HTERT RPE-1 (cell line): ENCODE measurements around the gene MEN1.
"Not testable (repeated sequence)": the region's sequence is repeated elsewhere in the genome, so short reads cannot be mapped to it uniquely, and the experiment has no call there.

Experiments
- in situ Hi-C: fragments of 300-500 bp; cut with MboI; formaldehyde crosslinking; loops from 4 replicates; pipeline ENCODE4 v1.14.3; 2020; ENCODE audit warnings: low sequenced_read_pairs

Gene MEN1

DNA sequence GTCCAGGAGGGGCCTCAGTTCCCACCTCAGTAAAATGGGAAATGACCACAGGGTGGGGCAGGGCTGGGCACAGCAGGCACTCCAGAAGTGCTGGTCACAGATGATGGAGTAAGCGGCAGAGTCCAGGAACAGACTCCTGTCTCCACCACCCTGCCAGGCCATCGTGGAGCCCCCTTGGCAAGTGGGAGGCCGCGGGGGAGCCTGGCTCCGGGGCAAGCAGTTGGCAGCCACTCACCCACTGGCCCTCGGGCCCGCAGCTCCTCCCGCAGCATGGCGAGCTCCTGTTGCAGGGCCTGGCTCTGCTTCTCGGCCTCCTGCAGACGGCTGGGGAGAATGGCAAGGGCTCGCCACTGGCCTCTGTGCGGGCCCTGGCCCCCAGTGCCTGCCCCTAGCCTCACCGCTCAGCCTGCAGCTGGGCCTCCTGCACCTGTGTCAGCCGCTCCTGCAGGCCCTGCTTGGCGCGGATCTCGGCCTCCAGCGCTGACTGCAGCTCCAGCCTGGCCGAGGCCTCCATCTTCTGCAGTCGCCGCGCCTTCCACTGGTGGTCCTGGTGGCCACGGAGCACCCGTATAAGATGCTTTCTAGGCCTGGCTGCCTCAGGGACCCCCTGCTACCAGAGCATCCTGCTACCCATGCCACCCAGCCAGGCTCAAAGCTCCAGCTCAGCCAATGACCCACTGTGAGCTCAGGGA lies 23.8 kb upstream of the MEN1 start:
- in situ Hi-C loops, result no loop called here

DNA sequence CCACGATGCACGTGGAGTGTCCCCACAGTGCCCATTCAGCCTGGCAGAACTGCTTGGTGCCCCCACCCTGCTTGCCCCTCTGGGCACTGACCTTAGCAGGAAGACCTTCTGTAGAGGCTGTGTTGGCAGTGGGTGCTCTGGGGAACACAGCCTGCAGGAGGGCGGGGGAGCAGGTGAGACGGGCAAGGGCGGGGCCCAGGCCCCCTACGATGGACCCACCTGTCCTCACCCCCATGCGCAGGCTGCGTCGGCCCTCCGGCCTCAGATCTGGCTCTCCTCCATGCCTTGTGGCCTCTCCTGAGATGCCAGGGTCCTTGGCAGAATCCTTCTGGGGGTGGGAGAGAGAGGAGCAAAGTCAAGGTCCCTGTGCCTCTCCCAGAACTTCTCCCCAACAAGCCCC lies 23.2 kb upstream of the MEN1 start:
- in situ Hi-C loops, result no loop called here

DNA sequence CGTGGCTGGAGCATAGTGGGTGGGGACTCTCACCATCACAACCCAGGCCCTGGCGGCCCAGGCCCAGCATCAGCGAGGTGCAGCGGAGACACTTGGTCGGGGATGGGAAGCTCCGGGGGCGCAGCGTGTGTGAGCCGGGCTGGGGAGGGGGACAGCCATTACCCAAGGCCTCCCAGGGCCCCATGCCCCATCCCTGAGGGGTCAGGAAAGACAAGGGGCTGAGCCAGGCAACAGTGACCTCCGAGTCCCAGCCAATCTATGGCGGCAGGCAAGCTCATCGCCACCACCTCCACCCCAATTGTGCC lies 22.8 kb upstream of the MEN1 start:
- in situ Hi-C loops, result no loop called here

DNA sequence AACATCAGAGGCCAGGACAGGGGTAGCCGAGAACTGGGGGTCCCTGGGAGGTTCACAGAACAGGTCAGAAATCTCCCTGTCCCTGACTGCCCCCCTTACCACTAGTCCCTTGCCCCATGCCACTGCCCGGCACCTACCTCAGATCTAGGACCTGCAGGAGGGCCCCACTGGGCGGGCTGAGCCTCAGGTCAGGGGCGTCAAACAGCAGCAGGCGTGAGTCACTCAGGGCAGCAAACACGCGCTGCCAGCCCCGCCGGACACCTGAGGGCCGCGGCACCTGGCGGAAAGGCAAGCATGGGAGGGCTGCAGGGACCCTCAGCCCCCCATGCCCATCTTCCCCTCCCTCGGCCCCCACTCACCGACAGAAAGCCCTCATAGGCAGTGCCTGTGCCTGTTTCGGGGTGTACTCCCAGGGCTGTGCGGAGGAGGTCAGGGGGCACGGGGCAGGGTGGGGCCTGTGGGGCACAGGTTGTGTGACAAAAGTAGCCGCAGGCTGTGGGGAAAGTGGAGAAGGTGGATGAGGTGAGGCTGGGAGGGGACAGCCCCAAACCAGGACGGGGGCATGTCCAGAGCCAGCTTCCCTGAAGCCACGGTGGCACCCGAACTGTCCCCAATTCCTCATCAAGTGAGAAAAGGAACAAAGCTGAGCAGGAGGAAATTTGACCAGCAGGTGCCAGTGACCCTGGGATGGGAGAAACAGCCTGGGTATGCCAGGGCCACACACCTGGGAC lies 22.3 kb upstream of the MEN1 start:
- in situ Hi-C loops, result no loop called here

DNA sequence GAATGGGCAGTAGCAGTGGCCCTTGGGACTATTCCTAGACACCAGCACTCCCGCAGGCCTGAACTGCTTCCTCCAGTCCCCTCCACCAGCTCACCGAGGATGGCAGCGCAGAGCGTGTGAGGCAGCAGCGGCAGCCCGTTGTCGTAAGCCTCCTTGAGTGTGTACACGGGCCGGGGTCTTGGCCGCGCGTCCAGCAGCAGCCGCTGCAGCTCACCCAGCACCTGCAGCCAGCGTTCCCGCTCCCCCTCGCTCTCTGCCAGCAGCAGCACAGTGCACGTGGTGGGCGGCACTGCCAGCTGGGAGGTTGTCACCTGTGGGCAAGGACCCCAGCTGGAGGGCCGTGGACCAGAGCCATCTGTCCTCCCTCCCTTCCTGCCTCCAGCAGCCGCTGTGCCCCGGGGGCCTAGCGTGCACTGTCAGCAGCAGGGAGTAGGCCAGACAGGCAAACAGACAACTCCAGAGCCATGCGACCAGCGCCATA lies 21.1 kb upstream of the MEN1 start:
- in situ Hi-C loops, result no loop called here

DNA sequence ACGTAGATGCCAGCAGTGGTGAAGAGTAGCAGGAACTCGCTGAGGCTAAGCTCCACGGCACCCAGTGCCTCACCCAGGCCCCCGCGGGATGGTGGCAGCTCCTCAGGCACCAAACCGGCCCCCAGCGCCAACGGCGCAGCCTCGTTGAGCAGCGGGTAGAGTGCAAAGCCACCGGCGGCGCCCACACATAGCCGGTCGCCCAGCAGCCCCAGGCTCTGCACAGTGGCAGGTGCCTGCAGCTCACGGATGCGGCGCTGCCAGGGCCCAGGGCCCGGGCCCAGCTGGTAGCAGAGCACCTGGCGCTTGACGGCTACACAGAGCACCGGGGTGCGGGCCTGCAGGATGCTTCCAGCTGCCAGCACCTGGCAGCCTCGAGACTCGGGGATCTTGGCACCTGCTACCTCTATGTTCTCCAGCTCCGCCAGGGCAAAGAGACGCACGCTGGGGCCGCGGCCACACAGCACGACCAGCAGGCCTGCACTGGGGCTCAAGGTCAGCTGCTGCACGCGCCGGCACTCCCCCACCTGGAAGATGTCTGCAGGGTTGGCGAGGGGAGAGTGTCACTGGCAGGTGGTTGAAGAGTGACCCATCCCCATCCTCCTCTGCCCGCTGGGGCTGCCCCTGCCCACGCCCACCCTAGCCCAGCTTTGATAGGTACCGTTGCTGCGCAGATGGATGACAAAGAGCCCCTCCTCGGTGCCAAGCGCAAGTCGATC lies 19.3 kb upstream of the MEN1 start:
- in situ Hi-C loops, result no loop called here

DNA sequence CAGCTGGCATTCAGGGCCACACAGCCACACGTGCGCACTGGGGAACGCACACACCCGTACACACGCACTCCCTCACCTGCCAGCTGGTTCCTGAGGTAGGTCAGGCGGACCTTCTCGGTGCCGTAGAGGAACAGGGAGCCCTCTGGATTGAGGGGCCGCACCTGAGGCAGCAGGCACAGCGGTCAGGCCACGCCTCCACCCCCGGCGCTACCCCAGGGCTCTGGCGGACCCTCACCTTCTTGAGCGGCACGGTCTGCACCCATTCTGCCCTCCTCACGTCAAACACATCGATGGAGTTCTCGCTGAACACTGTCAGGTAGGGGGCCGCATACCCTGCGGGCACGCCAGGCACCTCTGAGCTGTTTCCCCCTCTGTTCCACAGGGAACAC lies 17.1 kb upstream of the MEN1 start:
- in situ Hi-C loops, result no loop called here

DNA sequence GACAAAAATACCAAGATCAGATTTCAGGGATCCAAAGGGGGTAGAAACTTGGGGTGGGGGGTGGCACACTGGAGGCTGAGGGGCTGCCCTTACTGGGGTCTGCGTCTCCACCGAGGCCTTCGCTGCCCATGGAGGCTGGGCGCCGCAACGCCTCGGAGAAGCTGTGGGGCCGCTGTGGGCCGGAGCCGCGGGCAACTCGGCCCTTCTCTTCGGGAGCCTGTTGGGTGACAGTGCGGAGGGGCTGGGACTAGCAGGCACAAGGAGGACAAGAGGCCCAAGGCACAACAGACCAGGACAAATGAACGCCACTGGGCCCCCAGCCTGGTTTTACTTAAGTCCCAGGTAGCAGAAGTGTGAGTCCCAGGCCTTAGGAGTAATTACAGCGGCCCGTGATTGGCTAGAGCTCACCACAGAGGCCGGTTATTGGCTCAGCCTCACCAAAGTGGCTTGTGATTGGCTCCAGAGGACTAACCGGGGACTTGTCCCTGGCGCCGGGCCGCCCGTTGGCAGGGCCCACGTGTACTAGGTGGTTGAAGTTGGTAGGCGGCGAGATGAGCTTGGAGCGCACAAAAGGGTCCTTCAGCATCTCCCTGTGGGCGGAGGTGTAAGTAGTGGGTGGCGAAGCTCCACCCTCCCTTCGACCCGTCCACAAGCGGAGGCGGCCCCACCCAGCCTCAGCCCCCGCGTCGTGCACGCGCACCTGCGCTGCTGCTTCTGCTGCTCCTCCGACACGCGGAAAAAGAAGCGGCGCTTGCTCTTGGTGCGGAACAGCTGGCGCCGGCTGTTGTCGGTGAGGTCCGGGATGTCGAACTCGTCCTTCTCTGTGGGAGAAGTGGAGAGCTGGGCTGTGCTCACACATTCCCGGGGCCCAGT lies 16.5 kb upstream of the MEN1 start:
- in situ Hi-C loops, result no loop called here

DNA sequence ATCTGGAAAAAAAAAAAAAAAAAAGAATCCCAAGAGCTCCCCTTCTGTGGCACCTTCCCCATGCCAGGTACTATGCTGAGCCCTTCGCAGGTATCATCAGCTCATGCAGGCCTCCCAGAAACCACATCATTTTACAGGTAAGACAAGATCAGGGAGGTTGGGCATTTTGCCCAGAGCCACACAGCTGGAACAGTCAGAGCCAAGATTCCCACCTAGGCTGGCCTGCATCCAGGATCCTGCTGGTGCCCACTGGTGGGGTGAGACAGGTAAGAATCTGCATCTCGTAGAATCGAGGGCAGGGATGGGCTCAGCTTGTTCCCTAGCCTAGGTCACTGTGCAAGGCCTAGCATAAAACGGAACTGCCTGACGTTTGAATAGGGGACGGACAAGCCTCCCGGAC lies 15.7 kb upstream of the MEN1 start:
- in situ Hi-C loops, result no loop called here

DNA sequence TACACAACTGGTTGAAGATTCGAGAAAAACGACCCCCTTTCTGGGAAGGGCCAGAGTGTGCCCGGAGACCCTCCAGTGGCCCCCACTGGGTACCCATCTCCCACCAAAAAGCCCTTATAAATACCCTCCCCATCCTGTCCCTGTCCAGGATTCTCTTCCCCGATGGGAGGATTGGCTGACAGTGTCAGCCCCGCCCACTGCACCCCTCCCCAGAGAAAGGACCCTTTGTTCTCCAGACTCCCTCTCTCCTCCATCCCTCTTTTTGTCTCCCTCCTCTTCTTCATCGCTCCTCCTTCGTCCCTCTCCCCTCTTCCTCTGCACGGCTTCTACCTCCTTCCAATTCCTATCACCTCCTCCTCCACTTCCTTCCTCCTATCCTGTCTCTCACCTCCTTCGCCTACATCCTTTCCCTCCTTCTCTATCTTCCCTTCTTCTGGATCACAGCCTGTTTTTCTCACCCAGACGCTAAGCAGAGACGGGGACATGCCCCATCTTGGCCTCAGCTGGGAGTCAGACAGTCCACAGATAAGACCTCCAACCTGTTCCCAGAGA lies 13.3 kb upstream of the MEN1 start:
- in situ Hi-C loops, result no loop called here

DNA sequence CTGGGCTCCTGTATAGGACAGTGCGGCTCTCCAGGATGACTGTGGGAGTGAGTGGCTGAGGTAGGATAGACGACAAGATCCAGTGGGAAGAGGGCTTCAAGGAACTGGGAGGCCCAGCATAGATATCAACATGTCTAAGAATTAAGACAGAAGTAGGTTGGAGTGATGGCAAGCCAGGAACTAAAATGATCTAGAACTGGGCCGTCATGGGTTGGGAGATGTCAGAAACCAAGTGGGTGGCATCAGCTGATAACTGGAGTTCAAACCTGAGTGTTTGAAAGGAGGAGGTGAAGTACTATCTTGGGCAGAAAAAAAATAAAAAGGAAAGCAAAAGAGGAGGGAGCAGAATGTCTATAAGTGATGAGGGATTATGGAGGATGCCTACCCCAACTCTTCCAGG lies 7.1 kb upstream of the MEN1 start:
- in situ Hi-C loops, result no loop called here

DNA sequence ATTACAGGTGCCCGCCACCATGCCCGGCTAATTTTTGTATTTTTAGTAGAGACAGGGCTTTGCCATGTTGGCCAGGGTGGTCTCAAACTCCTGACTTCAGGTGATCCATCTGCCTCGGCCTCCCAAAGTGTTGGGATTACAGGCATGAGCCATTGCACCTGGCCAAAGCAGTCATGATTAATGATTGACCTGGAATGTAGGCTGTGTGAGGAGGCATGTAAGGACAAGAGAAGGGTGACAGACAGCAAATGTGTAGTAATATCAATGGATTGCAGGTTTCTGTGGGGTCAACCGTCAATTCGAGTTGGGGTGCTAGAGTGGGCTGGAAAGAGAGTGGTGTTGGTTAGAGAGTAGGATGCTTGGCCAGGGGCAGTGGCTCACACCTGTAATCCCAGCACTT lies 5.1 kb upstream of the MEN1 start:
- in situ Hi-C loops, result not testable (repeated sequence)

DNA sequence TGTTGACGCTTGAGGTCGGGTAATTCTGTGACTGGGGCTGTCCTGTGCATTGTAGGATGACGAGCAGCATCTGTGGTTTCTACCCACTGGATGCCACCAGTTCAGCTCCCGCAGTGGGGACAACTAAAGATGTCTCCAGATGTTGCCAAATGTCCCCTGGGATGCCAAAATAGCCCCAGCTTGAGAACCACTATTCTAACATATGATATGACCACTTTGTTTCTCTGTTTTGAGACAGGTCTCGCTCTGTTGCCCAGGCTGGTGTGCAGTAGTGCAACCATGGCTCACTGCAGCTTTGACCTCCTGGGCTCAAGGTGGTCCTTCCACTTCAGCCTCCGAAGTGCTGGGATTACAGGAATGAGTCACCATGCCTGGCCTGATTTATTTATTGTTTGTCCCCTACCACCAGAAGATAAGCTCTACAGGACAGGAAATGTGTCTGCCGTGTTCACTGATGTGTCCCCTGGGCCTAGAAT lies 4.4 kb upstream of the MEN1 start:
- in situ Hi-C loops, result no loop called here

DNA sequence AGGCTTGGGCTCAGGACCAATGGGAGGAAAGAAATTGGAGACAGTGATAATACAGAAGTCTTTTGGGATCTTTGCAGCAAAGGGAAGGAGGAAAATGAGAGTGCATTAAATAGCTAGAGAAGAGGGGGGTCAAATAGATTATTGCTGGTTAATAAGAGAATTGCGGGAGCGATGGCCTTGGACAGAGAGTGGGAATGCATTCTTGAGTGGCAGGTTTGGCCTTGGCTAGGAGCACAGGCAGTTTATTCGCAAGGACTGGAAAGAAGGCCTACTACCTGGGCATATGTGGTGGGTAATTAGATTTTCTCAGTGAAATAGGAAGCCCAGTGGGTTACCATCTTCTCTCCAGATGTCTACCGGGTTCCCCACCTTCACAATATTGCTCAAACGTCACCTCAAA lies 3.5 kb upstream of the MEN1 start:
- in situ Hi-C loops, result no loop called here

DNA sequence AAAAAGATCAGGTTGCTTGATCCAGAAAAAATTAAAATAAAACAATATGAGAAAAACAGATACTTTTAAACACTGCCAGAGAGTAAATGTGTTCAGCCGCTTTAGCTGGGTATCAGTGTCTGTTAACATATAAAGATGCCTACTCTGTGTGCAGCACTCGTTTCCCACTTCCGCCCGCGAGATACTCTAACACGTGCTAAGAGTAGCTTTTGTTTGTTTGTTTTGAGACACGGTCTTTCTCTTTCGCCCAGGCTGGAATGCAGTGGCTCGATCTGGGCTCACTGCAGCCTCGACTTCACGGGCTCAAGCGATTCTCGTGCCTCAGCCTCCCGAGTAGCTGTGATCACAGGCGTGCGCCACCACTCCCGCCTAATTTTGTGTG lies 531 bp upstream of the MEN1 start:
- in situ Hi-C loops, result no loop called here

DNA sequence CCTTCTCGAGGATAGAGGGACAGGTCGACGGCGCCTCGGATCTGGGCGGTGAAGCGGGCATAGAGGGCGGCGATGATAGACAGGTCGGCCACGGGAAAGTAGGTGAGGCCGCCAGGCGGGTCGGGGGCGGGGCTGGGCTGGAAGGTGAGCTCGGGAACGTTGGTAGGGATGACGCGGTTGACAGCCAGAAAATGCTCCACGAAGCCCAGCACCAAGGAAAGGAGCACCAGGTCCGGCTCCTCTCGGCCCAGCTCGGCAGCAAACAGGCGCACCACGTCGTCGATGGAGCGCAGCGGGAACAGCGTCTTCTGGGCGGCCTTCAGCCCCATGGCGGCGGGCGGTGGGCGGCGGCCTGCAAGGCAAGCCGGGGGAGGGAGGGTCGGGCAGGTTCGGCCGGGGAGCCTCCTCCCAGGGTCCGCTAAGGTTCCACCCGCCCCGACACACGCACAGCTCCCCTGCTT lies 540 bp downstream of the MEN1 start:
- in situ Hi-C loops, result no loop called here

DNA sequence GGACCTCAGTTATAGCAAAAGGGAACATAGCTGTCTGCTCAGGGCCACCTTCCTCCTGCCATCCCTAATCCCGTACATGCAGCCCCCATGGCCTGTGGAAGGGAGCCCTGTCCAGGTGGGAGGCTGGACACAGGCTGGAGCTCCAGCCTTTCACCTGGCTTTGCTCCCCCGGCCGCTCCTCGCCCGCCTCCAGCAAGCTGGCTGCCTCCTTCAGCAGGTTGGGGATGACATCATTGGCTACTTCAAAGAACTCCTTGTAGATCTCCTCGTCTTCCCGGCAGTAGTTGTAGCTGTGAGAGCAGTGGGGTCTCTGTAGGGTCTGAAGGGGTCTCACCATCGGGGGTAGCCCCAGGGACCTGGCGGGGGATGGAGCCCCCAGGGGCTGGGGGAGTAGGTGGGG lies 4.9 kb downstream of the MEN1 start:
- in situ Hi-C loops, result no loop called here

DNA sequence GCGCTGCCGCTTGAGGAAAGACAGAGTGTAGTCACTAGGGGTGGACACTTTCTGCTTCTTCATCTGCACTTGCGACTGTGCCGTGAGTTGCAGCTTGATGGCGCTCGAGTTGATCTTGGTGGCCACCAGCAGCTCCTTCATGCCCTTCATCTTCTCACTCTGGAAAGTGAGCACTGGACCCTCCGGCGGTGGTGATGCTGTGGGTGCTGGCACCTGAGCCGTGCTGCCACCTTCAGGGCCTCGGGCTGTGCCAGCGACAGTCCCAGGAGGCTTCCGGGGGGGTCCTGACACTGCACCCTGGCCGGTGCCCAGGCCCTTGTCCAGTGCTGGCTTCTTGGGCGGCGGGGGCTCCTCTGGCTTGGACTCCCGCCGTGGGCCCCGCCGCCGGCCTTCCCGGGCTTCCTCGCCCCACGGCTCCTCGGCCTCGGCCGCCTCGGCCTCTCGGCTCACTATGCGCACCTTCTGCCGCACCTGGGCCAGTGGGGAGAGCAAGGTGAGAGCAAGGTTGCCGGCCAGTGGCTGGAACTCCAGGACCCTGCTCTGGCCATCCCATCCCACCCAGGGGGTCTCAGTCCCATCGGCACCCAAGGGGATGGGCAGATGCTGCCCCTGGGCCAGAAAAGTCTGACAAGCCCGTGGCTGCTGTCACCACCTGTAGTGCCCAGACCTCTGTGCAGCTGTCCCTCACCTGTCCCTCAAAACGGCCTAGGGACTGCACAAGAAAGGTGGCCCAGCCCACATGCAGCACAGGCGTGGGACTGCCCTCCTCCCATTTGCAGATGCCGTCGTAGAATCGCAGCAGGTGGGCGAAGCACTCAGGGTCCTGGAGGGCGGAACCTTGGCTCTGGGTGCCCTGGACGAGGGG lies 5.8 kb downstream of the MEN1 start:
- in situ Hi-C loops, result no loop called here

DNA sequence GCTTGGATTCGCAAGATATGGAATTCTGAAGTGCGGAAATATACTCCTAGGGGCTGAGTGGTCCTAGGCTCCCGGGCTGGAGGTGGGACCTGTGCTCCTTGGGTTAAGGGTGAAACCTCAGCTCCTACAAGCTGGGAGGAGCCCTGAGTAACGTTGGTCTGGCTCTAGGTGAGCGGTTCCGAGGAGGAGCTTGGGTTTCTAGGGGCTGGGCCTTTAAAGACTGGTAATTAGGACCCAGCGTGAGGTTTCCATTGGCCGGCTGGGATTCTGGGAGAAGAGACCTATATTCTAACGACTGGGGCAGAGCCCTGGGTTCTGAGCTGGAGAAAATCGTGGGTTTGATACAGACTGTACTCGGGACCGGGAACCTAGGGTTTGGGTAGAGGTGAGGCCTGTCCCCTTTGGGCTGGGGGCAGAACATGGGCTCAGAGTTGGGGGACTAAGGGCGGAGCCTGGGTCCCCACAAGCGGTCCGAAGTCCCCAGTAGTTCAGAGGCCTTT lies 6.5 kb downstream of the MEN1 start:
- in situ Hi-C loops, result no loop called here
